Activated naive CD4-positive, alpha-beta T cell treated with Interleukin-2 at 50 U/mL for 16 hours (primary cell): ENCODE results near the gene SUSD3.

Experiments used
- DNase-seq: peaks from one replicate; pipeline ENCODE4 v3.0.0-alpha.2; 2020

Gene SUSD3

DNA sequence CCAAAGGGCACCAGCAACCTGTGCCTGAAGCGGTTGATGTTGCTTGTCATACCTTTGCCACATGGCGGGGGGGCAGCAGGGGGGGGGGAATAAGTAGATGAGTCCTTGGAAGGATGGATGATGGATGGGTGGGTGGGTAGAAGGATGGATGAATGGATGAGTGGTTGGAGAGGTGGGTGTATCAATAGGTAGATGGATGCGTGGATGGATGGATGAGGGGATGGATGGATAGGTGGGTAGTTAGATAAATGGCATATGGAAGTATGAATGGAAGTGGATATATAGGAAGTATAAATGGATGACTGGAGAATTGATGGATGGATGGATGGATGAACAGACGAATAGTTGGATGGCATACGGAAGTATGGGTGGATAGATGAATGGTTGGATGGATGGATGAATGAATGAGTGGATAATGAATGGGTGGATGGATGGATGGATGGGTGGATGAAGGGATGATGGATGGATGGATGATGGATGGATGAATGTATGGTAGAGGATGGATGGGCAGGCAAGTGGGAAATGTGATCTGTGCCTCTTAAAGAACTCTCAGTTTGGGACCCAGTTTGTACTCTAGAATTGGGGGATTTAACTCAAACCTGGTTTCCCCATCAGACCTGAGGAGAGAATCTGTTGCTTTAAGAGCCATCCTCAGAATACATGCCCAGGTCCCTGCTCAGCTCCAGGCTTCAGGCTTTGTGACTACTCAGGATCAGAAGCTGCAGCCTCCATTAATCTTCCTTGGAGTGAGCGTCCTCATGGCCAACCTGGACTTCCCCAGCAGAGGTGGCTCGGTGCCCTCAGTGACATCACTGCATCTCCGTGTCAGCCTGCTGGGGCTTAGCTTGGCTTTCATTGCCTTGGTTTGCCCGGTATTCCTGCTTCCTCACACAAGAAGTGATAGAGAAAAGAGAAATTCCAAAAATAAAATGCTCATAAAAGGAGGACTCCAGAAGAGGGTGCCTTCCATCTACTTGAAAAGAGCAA lies 27.6 kb upstream of the SUSD3 start:
- DNase-seq = no peak

GRCh38 chr9:93031629-93032430 lies 26.7 kb upstream of the SUSD3 start:
- DNase-seq = no peak

DNA sequence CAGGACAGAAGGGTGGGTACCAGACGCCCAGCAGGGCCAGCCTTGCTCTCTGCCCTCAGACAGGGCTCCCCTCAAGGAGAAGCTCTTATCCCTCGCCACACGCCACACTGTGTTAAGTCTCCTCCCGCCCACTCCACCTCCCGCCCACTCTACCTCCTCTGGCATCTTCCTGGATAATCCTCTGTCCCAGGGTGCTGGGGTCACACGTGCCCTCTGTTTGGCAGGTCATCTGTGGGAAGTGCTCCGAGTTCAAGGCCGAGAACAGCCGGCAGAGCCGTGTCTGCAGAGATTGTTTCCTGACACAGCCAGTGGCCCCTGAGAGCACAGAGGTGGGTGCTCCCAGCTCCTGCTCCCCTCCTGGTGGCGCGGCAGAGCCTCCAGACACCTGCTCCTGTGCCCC lies 26.0 kb upstream of the SUSD3 start:
- DNase-seq = no peak

GRCh38 chr9:93033531-93033930 lies 25.0 kb upstream of the SUSD3 start:
- DNase-seq = no peak

DNA sequence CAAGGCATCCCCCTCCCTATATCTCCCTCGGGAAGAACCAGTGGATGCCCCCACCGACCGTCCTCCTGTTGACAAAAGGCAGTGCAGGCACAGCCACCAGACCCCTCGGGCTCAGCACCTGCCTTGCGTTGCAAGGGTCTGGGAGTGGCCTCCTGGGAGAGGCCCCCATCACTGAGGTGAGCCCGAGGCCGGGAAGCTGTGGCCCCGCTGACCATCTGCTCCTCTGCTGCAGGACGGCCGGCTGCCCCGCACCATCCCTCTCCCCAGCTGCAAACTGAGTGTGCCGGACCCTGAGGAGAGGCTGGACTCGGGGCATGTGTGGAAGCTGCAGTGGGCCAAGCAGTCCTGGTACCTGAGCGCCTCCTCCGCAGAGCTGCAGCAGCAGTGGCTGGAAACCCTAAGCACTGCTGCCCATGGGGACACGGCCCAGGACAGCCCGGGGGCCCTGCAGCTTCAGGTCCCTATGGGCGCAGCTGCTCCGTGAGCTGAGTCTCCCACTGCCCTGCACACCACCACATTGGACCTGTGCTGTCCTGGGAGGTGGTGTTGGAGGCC lies 23.3 kb upstream of the SUSD3 start:
- DNase-seq = no peak

DNA sequence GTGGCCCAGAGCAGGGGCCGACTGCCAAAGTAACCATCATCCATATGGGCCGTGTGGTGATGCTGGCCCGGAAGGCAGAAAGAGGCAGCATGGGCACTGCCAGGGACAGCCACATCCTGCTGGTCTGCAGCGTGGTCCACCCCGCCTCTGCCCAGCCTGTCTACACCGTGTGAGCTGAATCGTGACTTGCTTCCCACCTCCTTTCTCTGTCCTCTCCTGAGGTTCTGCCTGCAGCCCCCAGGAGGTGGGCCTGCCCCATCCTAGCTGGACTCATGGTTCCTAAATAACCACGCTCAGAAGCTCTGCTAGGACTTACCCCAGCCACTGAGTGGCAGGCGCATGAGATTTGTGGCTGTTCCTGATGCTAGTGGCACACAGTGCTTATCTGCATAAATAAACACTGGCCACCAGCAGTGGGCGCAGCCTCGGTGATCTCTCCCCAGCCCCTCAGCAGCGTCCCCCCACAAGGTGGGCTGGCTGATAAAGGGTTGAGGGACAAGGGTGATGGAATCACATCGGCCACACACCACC lies 22.6 kb upstream of the SUSD3 start:
- DNase-seq = no peak

DNA sequence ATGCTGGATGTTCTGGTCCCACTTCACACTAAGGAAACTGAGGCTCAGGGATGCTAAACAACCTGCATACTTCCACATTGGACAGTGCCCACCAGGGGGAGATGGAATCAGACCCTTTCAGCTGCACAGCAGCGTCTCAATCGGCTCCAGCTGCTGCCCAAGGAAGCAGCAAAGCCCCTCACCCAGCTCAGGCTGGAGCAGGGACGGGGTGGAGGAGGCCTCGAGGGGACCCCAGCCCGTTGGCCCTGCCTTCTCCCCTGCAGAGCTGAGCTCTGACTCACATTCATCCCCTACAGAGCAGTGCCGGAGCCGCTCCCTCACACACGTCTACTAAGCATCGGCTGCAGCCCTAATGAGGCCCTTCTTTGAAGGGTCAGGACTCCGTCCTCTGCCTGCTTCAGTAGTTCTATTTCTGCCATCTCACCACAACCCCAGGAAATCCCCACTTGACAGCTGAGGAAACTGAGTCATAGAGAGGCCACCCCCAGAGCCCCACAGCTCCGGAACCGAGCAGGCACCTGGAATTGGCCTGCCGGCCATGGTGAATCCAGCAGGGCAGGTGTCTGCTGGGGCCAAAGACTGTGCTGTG lies 21.5 kb upstream of the SUSD3 start:
- DNase-seq = no peak

DNA sequence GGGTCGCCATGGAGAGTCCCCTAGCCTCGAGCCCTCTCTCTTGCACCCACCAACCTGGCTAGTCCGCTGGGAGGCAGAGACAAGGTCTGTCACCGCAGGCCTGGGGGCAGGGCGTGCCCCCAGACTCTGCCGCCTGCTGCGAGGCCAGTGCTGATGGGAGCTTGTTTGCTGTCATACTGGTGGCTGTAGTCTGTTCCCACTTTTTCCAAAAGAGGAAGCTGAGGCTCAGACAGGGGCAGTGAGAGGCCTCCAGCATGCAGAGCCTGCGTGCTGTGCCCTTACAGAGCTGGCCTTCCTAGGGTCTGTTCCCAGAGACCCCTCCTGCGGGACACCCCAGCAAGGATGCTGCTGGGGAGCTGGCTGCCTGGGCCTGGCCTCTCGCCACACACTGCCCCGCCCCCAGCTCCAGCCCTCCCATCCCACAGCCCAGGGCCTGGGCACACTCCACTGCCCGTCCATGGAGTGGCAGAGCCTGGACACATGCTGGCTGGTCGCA lies 21.0 kb upstream of the SUSD3 start:
- no peak for DNase-seq

DNA sequence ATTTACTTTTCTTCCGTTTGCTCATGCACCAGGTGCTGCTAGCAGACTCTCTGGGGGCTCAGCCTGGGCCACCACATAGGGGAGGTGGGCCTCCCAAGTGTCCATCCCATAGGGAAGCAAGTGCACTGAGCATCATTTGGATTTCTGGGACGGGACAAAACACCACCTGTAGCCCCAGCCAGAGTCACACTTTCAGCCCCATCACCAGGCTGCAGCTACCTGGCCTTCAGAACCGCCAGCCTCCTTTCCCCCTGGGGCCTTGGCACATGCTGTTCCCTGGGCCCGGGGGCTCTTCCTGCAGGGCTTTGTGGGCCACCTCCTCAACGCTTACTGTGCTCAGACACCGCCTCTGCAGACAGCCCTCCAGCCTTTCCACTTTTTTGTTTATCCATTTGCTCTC lies 19.6 kb upstream of the SUSD3 start:
- DNase-seq = no peak

DNA sequence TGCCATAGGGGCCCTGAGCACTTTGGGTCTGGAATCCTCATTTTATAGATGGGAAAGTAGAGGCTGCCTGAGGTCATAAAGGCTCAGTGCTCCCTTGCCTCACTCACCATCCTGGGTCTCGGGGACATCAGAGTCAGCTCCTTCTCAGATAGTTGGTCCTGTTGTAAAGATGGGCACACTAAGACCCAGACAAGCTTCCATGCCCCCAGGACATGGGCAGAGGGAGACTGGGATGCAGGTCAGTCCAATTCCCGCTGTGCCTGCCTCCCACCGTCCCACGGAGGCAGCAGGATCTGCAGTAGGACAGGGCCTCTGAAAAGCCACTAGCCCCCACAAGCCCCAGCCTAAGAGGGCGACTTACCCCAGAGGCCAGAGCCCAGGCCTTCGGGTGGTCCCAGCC lies 19.0 kb upstream of the SUSD3 start:
- DNase-seq = no peak

DNA sequence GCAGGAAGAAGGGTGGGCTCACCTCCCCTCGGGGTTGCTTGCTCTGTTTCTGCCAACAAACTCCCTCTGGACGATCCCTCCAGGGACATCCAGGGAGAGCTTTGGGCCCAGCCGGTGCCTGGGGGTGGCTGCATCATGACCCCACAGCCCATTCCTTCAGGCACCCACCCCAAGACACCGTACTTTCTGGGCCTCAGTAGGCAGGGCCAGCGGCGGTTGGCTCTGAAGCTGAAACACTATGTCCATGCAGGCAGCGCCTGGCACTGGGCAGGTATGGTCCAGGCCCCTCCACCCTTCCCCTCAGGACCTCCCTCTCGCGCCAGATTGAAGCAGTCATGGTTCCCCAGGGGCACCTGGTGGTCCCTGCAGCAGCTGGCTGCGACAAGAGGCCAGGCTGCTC lies 18.5 kb upstream of the SUSD3 start:
- DNase-seq = no peak

DNA sequence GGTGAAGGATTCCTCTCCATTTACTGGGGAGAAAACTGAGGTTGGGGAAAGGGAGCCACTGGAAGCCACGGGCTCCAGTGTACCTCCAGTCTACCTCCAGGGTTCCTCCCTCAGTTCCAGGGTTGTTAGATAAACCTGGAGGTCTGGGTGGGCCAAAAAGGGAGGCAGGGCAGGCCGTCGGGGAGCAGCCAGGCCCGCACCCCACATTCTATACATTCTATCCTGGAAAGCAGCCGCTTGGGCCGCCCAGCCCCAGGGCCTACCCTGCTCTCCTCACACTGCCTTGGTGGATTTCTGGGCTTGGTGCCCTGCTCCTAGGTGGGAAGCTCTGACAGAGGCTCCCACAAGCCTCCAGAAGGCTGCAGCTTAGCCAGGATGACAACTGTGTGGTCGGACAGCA lies 18.1 kb upstream of the SUSD3 start:
- DNase-seq = no peak

GRCh38 chr9:93041108-93041802 lies 17.2 kb upstream of the SUSD3 start:
- no peak for DNase-seq

- no peak for DNase-seq
These were observed 15.4 kb upstream of the SUSD3 start for GRCh38 chr9:93043122-93043521.

DNA sequence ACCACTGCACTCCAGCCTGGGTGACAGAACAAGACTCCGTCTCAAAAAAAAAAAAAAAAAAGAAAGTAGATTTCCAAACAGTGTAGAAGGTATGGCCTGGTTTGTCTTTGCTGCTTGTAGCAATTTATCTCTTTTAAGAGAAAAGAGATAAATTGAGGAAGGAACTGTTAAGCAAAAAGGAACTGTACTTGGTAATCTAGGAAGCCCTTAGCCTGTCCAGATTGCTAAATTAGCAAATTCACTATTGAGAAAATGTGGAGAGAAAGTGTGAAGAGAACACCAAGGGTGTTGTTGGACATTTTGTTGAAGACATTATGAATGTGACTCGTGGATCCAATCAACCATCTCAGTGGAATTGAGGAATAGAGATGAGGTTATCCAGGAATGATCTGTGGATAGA lies 13.0 kb upstream of the SUSD3 start:
- no peak for DNase-seq

- DNase-seq = no peak
These were observed 9.7 kb upstream of the SUSD3 start for GRCh38 chr9:93048566-93049448.

GRCh38 chr9:93049491-93049890 lies 9.0 kb upstream of the SUSD3 start:
- DNase-seq = no peak

GRCh38 chr9:93050231-93050630 lies 8.3 kb upstream of the SUSD3 start:
- no peak for DNase-seq

GRCh38 chr9:93051680-93052089 lies 6.8 kb upstream of the SUSD3 start:
- no peak for DNase-seq

DNA sequence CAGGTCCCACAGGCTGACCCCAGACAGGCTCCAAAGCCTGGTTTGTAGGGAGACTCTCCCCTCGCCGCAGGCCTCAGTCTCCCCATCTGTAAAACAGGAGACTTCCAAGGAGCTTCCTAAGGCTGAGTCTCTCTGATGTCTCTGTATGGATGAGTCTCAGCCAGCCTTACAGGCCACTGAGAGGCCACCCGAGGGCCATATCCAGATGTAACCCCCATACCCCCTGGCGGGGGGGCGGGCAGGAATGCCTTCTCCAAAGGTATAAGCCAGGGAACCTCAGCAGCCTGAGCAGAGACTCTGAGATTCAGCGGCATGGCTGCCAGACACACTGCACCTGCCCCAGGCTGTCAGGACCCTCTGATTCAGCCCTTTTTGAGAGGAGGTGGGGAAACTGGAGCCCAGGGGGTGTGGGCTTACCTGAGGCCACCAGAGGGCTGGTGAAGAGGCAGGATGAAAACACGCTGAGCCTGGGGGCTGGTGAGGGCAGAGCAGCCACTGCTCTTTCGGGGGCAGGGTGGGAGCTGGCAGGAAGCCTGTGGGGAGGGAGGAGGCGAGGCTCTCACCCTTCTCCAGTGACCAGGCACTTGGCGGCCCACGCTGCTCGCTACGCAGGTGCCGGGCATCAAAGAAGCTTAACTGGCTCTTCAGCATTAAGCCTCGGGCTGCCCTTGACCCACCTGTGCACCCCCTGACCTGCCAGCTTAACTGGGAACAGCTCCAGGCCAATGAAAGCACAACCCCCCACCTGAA lies 5.5 kb upstream of the SUSD3 start:
- DNase-seq = no peak
